Liver (tissue), 9 donors: Measurements from ENCODE around the gene SH3BP5. TPM values are rescaled to one million over a fixed set of nuclear protein-coding genes. Genes with fewer than 3 reads are reported as not detected.

ENCODE experiments used
- DNase-seq: peaks from one replicate; pipeline ENCODE4 v3.0.0-alpha.2; 2017; ENCODE audit warnings: low spot score
- H3K27ac ChIP-seq, 2 donors: one replicate each; pipeline ENCODE4 v1.7.0; 2013; ENCODE audit warnings: inconsistent platforms in 2 of 2, low read length in 2 of 2, control low read depth in 1 of 2, low read depth in 1 of 2, mild to moderate bottlenecking in 1 of 2
- H3K27me3 ChIP-seq, 4 donors: one replicate each; pipeline versions ENCODE4 v1.6.1 to v1.7.0; 2013; ENCODE audit warnings: low read length in 3 of 4, inconsistent platforms in 1 of 4, mild to moderate bottlenecking in 1 of 4, moderate library complexity in 1 of 4; ENCODE audit not compliant: control insufficient read depth in 4 of 4, insufficient read depth in 4 of 4
- H3K36me3 ChIP-seq, 4 donors: one replicate each; pipeline versions ENCODE4 v1.6.1 to v1.7.0; 2013; ENCODE audit warnings: low read length in 3 of 4, mild to moderate bottlenecking in 3 of 4, low read depth in 1 of 4, moderate library complexity in 1 of 4; ENCODE audit not compliant: control insufficient read depth in 4 of 4, insufficient read depth in 3 of 4
- H3K4me1 ChIP-seq, 4 donors: one replicate each; pipeline versions ENCODE4 v1.6.1 to v1.7.0; 2013; ENCODE audit warnings: low read length in 3 of 4, mild to moderate bottlenecking in 3 of 4, moderate library complexity in 1 of 4; ENCODE audit not compliant: control insufficient read depth in 4 of 4, insufficient read depth in 4 of 4
- H3K4me3 ChIP-seq, 3 donors: one replicate each; pipeline versions ENCODE4 v1.6.1 to v1.7.0; 2013; ENCODE audit warnings: low read length in 3 of 3, control low read depth in 1 of 3, low read depth in 1 of 3, mild to moderate bottlenecking in 1 of 3
- H3K9ac ChIP-seq, 2 donors: one replicate each; pipeline ENCODE4 v1.7.0; 2013; ENCODE audit warnings: low read length in 2 of 2, mild to moderate bottlenecking in 2 of 2, moderate library complexity in 2 of 2, control low read depth in 1 of 2, low read depth in 1 of 2
- H3K9me3 ChIP-seq, 4 donors: one replicate each; pipeline versions ENCODE4 v1.6.1 to v1.7.0; 2013; ENCODE audit warnings: low read length in 3 of 4; ENCODE audit not compliant: control insufficient read depth in 4 of 4
- ATF3 ChIP-seq: IDR thresholded peaks from 2 replicates; pipeline ENCODE4 v1.6.1; 2016; ENCODE audit warnings: antibody characterized with exemption
- CTCF ChIP-seq: fragments of 150-350 bp; IDR thresholded peaks from 2 replicates; pipeline ENCODE4 v1.5.1; 2017; ENCODE audit warnings: improper control_type of control experiment, low read depth, low read length; ENCODE audit not compliant: missing input control
- EGR1 ChIP-seq, 2 donors: IDR thresholded peaks; 2 replicates each; pipeline ENCODE4 v1.6.1; 2016 to 2018; ENCODE audit warnings: antibody characterized with exemption in 2 of 2, low read depth in 2 of 2
- FOXA2 ChIP-seq: IDR thresholded peaks from 2 replicates; pipeline ENCODE4 v1.6.1; 2016; ENCODE audit warnings: antibody characterized with exemption
- GABPA ChIP-seq, 2 donors: IDR thresholded peaks in 1 of 2; conservative IDR thresholded peaks in 1 of 2; 2 replicates each; pipeline ENCODE4 v1.6.1; 2016; ENCODE audit warnings: antibody characterized with exemption in 2 of 2, mild to moderate bottlenecking in 1 of 2, moderate library complexity in 1 of 2
- HNF4A ChIP-seq, 2 donors: conservative IDR thresholded peaks; 2 replicates each; pipeline ENCODE4 v1.6.1; 2016; ENCODE audit warnings: antibody characterized with exemption in 2 of 2, mild to moderate bottlenecking in 2 of 2
- HNF4G ChIP-seq: IDR thresholded peaks from 2 replicates; pipeline ENCODE4 v1.6.1; 2016; ENCODE audit warnings: antibody characterized with exemption
- MAX ChIP-seq: IDR thresholded peaks from 2 replicates; pipeline ENCODE4 v1.6.1; 2016; ENCODE audit warnings: antibody characterized with exemption
- NR2F2 ChIP-seq: IDR thresholded peaks from 2 replicates; pipeline ENCODE4 v1.6.1; 2016; ENCODE audit warnings: antibody characterized with exemption
- RAD21 ChIP-seq, 2 donors: IDR thresholded peaks; 2 replicates each; pipeline ENCODE4 v1.6.1; 2016; ENCODE audit warnings: antibody characterized with exemption in 2 of 2, mild to moderate bottlenecking in 2 of 2
- REST ChIP-seq: IDR thresholded peaks from 2 replicates; pipeline ENCODE4 v1.6.1; 2016; ENCODE audit warnings: antibody characterized with exemption, mild to moderate bottlenecking
- RXRA ChIP-seq, 2 donors: IDR thresholded peaks; 2 replicates each; pipeline ENCODE4 v1.6.1; 2017 to 2018; ENCODE audit warnings: antibody characterized with exemption in 2 of 2, mild to moderate bottlenecking in 1 of 2
- SP1 ChIP-seq: IDR thresholded peaks from 2 replicates; pipeline ENCODE4 v1.6.1; 2018; ENCODE audit warnings: antibody characterized with exemption, mild to moderate bottlenecking
- YY1 ChIP-seq: IDR thresholded peaks from 2 replicates; pipeline ENCODE4 v1.6.1; 2016; ENCODE audit warnings: antibody characterized with exemption, mild to moderate bottlenecking
- WGBS: extraction: QIAGEN DNeasy Blood & Tissue Kit; methylation state at CpG from one replicate; pipeline ENCODE4 v1.1.7; 2013; 5-methylcytosine and 5-hydroxymethylcytosine counted together
- polyA plus RNA-seq, 2 donors: library from polyadenylated mRNA; stranded (reverse) in 1 of 2; unstranded in 1 of 2; fragments of 200-250 nt in 1 of 2; fragments of >200 nt in 1 of 2; fragmentation: Nextera tagmentation in 1 of 2; extraction: Ambion mirVana in 1 of 2; gene quantifications; one replicate each; pipeline versions ENCODE4 v1.2.1 to v1.2.3, GENCODE V29; 2013 to 2015
- total RNA-seq, 2 donors: library from RNA; depleted of rRNA; stranded (reverse); fragments of >200 nt; gene quantifications; one replicate each; pipeline ENCODE4 v1.2.3, GENCODE V29; 2014
- donor health status: healthy.
- donor health status: healthy.
- donor health status: healthy.
- donor health status: healthy.
- donor health status: healthy.

The SH3BP5 gene
- total and polyA plus RNA-seq, 4 donors, result 3.5 to 17.9 (median 11.8) TPM

GRCh38 chr3:15333099-15333955 is 941 bp upstream of the SH3BP5 start (continued):
- TF ChIP-seq REST (no peak), GABPA (IDR thresholded peaks at IDR 0.05 in 1 of 2, conservative IDR thresholded peaks at IDR 0.05 in 1 of 2) (no peak)

- Histone ChIP-seq H3K27ac (peak overlapping the region; percentile 73 to 83), H3K4me3 (peak overlapping the region; percentile 66 to 88 (median 88)), H3K27me3 (no peaks in the 10 kb centered on the region), H3K36me3 (peaks cover 0 to 5% (median 0%) of the 10 kb centered on the region in 4 donors), H3K9me3 (no peaks in the 10 kb centered on the region), H3K4me1 (peaks cover 0 to 42% (median 14%) of the 10 kb centered on the region in 4 donors), H3K9ac (peak overlapping the region; percentile 55 to 81)
- TF ChIP-seq NR2F2 (no peak), FOXA2 (no peak), REST (no peak), CTCF (no peak), HNF4G (no peak), MAX (no peak), GABPA (IDR thresholded peaks at IDR 0.05 in 1 of 2, conservative IDR thresholded peaks at IDR 0.05 in 1 of 2) (no peak), RXRA (IDR thresholded peaks at IDR 0.05) (no peak), RAD21 (IDR thresholded peaks at IDR 0.05) (peak in 1 of 2 donors; percentile 15), EGR1 (IDR thresholded peaks at IDR 0.05; ENCODE audit: low read depth in 2 of 2) (peak in 1 of 2 donors; percentile 43), ATF3 (no peak), SP1 (no peak), HNF4A (conservative IDR thresholded peaks at IDR 0.05) (peak; percentile 73 to 77), YY1 (peak; percentile 30)
- under 1% methylated on average over 71 of the region's 71 CpGs for WGBS
- no peak for DNase-seq
Observed at GRCh38 chr3:15331606-15332404, 581 bp downstream of the SH3BP5 start.
